H1 (cell line): ENCODE data around the gene OLA1. TPM values are rescaled to one million over a fixed set of nuclear protein-coding genes. Genes with fewer than 3 reads are reported as not detected.

ENCODE experiments used
- CTCF ChIA-PET: fragments of 300-600 bp; sonication (Branson Sonifier 250); formaldehyde crosslinking; loops from one replicate; lab custom pipeline; 2021; ENCODE audit not compliant: partially characterized antibody; lab: Charles Lee
- POLR2A ChIA-PET: fragments of 300-600 bp; sonication (Branson Sonifier 250); formaldehyde crosslinking; loops from one replicate; lab custom pipeline; 2021; ENCODE audit warnings: inconsistent platforms; ENCODE audit not compliant: partially characterized antibody; lab: Charles Lee
- DNase-seq, 2 experiments: peaks; one replicate each; pipeline versions ENCODE4 v3.0.0 to v3.0.0-alpha.2; 2010 to 2022; ENCODE audit warnings: low spot score in 2 of 2, low read depth in 1 of 2, mixed read lengths in 1 of 2
- FAIRE-seq: peaks from 2 replicates; lab custom pipeline; 2011; peaks lifted over from hg19 to GRCh38; lab: Jason Lieb, UNC
- H2AFZ ChIP-seq: 2 replicates; pipeline ENCODE4 v1.8.1; 2012; ENCODE audit warnings: low read length, inconsistent platforms
- H2AK5ac ChIP-seq: 2 replicates; pipeline ENCODE4 v1.6.1; 2013; ENCODE audit warnings: low read depth, low read length
- H2BK120ac ChIP-seq: replicated peaks from 2 replicates; pipeline ENCODE3; 2013; ENCODE audit warnings: low read depth, low read length, inconsistent platforms
- H2BK12ac ChIP-seq: 2 replicates; pipeline ENCODE4 v1.6.1; 2013; ENCODE audit warnings: low read depth, low read length
- H2BK15ac ChIP-seq: 2 replicates; pipeline ENCODE4 v1.6.1; 2013; ENCODE audit warnings: low read length
- H2BK20ac ChIP-seq: 2 replicates; pipeline ENCODE4 v1.6.1; 2013; ENCODE audit warnings: low read length
- H2BK5ac ChIP-seq: 2 replicates; pipeline ENCODE4 v1.6.1; 2013; ENCODE audit warnings: low read depth, low read length
- H3K14ac ChIP-seq: 2 replicates; pipeline ENCODE4 v1.6.1; 2013; ENCODE audit warnings: inconsistent platforms; ENCODE audit not compliant: insufficient read length
- H3K18ac ChIP-seq: 2 replicates; pipeline ENCODE4 v1.6.1; 2013; ENCODE audit warnings: low read length; ENCODE audit errors: extremely low read depth
- H3K23ac ChIP-seq: 2 replicates; pipeline ENCODE4 v1.6.1; 2013; ENCODE audit warnings: inconsistent platforms; ENCODE audit not compliant: insufficient read length
- H3K23me2 ChIP-seq: 2 replicates; pipeline ENCODE4 v1.6.1; 2013; ENCODE audit warnings: low read depth, low read length
- H3K27ac ChIP-seq: 2 replicates; pipeline ENCODE4 v1.6.1; 2011; ENCODE audit warnings: low read depth, low read length, inconsistent platforms
- H3K27me3 ChIP-seq, 4 experiments: replicated peaks in 1 of 4; 1 replicate in 1 of 4; 2 replicates in 3 of 4; pipeline versions ENCODE4 v1.6.1 to v1.8.1; 2011 to 2013; ENCODE audit warnings: low read length in 3 of 4, mild to moderate bottlenecking in 3 of 4, inconsistent platforms in 2 of 4, mixed read lengths in 2 of 4, moderate library complexity in 1 of 4; ENCODE audit not compliant: control insufficient read depth in 3 of 4, insufficient read depth in 3 of 4; ENCODE audit errors: extremely low read depth in 1 of 4
- H3K36me3 ChIP-seq, 4 experiments: 2 replicates each; pipeline versions ENCODE4 v1.6.1 to v1.8.1; 2011 to 2013; ENCODE audit warnings: mild to moderate bottlenecking in 4 of 4, low read length in 3 of 4, moderate library complexity in 2 of 4, control low read depth in 1 of 4, inconsistent platforms in 1 of 4; ENCODE audit not compliant: insufficient read depth in 4 of 4, control insufficient read depth in 2 of 4
- H3K4ac ChIP-seq: replicated peaks from 2 replicates; pipeline ENCODE3; 2013; ENCODE audit warnings: low read length, low read depth, mixed read lengths, inconsistent platforms; ENCODE audit not compliant: insufficient read length
- H3K4me1 ChIP-seq, 4 experiments: replicated peaks in 1 of 4; 1 replicate in 1 of 4; 2 replicates in 3 of 4; pipeline versions ENCODE4 v1.6.1 to v1.8.1; 2011 to 2013; ENCODE audit warnings: low read length in 3 of 4, inconsistent platforms in 2 of 4, mixed read lengths in 1 of 4; ENCODE audit not compliant: insufficient read depth in 4 of 4, control insufficient read depth in 3 of 4
- H3K4me2 ChIP-seq, 2 experiments: 2 replicates each; pipeline versions ENCODE4 v1.6.1 to v1.8.1; 2011 to 2013; ENCODE audit warnings: low read depth in 2 of 2, low read length in 2 of 2, control low read depth in 1 of 2, inconsistent platforms in 1 of 2, mild to moderate bottlenecking in 1 of 2; ENCODE audit not compliant: insufficient read depth in 1 of 2
- H3K4me3 ChIP-seq, 4 experiments: fragments of 200-600, 300-600 bp in 1 of 4; sonication (generic), shearing (Covaris generic), sonication (Bioruptor Twin) in 1 of 4; 2 replicates each; pipeline versions ENCODE4 v1.5.1 to v1.8.1; 2011 to 2016; ENCODE audit warnings: low read length in 4 of 4, low read depth in 3 of 4, control low read depth in 2 of 4, inconsistent platforms in 2 of 4, mild to moderate bottlenecking in 2 of 4, mixed read lengths in 1 of 4, moderate library complexity in 1 of 4; ENCODE audit not compliant: insufficient read depth in 2 of 4; ENCODE audit errors: extremely low read depth in 1 of 4
- H3K56ac ChIP-seq: replicated peaks from 2 replicates; pipeline ENCODE3; 2013; ENCODE audit warnings: low read depth, mild to moderate bottlenecking, mixed read lengths, low read length, inconsistent platforms; ENCODE audit not compliant: insufficient read length
- H3K79me1 ChIP-seq: 2 replicates; pipeline ENCODE4 v1.6.1; 2013; ENCODE audit warnings: low read depth, low read length, control low read depth
- H3K79me2 ChIP-seq, 2 experiments: 2 replicates each; pipeline versions ENCODE4 v1.6.1 to v1.8.1; 2012 to 2013; ENCODE audit warnings: low read length in 2 of 2, mild to moderate bottlenecking in 2 of 2, inconsistent platforms in 1 of 2; ENCODE audit not compliant: insufficient read depth in 2 of 2, control insufficient read depth in 1 of 2
- H3K9ac ChIP-seq, 4 experiments: replicated peaks in 1 of 4; 1 replicate in 1 of 4; 2 replicates in 3 of 4; pipeline versions ENCODE4 v1.6.1 to v1.8.1; 2011 to 2013; ENCODE audit warnings: low read depth in 3 of 4, low read length in 3 of 4, control low read depth in 2 of 4, mild to moderate bottlenecking in 2 of 4, moderate library complexity in 2 of 4, inconsistent platforms in 1 of 4; ENCODE audit errors: extremely low read depth in 1 of 4
- H3K9me3 ChIP-seq, 2 experiments: 2 replicates each; pipeline versions ENCODE4 v1.6.1 to v1.8.1; 2012 to 2013; ENCODE audit warnings: mild to moderate bottlenecking in 2 of 2, moderate library complexity in 2 of 2, control low read depth in 1 of 2, inconsistent platforms in 1 of 2, low read depth in 1 of 2, low read length in 1 of 2, mixed read lengths in 1 of 2; ENCODE audit not compliant: insufficient read depth in 2 of 2
- H4K20me1 ChIP-seq, 2 experiments: replicated peaks in 1 of 2; 2 replicates each; pipeline versions ENCODE3 to v1.8.1; 2011 to 2013; ENCODE audit warnings: inconsistent platforms in 2 of 2, low read length in 2 of 2, mild to moderate bottlenecking in 1 of 2; ENCODE audit not compliant: insufficient read depth in 2 of 2, control insufficient read depth in 1 of 2
- H4K5ac ChIP-seq: 2 replicates; pipeline ENCODE4 v1.6.1; 2013; ENCODE audit warnings: low read length, low read depth, mixed read lengths, inconsistent platforms; ENCODE audit not compliant: insufficient read length
- H4K8ac ChIP-seq: 2 replicates; pipeline ENCODE4 v1.8.0; 2013; ENCODE audit warnings: mild to moderate bottlenecking, moderate library complexity, low read length, inconsistent platforms; ENCODE audit not compliant: insufficient read depth; ENCODE audit errors: extremely low read depth
- H4K91ac ChIP-seq: replicated peaks from 2 replicates; pipeline ENCODE3; 2013; ENCODE audit warnings: low read length, mixed read lengths, inconsistent platforms; ENCODE audit not compliant: insufficient read length
- BACH1 ChIP-seq: IDR thresholded peaks from 2 replicates; pipeline ENCODE4 v1.6.1; 2012; ENCODE audit warnings: low read length, improper control_type of control experiment
- CEBPB ChIP-seq: IDR thresholded peaks from 2 replicates; pipeline ENCODE4 v1.6.1; 2012; ENCODE audit warnings: low read depth, low read length
- CTBP2 ChIP-seq: IDR thresholded peaks from 2 replicates; pipeline ENCODE4 v1.7.0; 2011; ENCODE audit warnings: borderline replicate concordance, mild to moderate bottlenecking, moderate library complexity, mixed read lengths, low read length; ENCODE audit not compliant: insufficient read depth, insufficient read length
- WGBS, 2 experiments: shearing (Covaris generic) in 1 of 2; methylation state at CpG; one replicate each; pipeline versions ENCODE4 v1.1.6 to v1.1.7; 2013 to 2015; ENCODE audit warnings: low lambda C conversion rate in 2 of 2, mixed read lengths in 2 of 2, inconsistent platforms in 1 of 2, low coverage in 1 of 2, missing lambda C conversion rate in 1 of 2; ENCODE audit not compliant: insufficient replicate concordance in 2 of 2, insufficient coverage in 1 of 2, insufficient read length in 1 of 2; ENCODE audit errors: extremely low coverage in 1 of 2, missing lambda C conversion rate in 1 of 2; 5-methylcytosine and 5-hydroxymethylcytosine counted together
- polyA plus RNA-seq, 7 experiments: library from polyadenylated mRNA; depleted of rRNA in 3 of 7; stranded (reverse) in 5 of 7; unstranded in 2 of 7; fragments of >200 nt in 5 of 7; fragments of 200-250 nt in 2 of 7; gene quantifications; 1 replicate in 5 of 7; 2 replicates in 1 of 7; 4 replicates in 1 of 7; pipeline versions ENCODE4 v1.2.1 to v1.2.3, GENCODE V29; 2011 to 2013; ENCODE audit warnings: missing spikeins in 2 of 7, mixed read lengths in 2 of 7
- total RNA-seq: library from RNA; stranded (reverse); fragmentation: NEBNext Ultra II Directional; extraction: Animal tissue kit (Norgen Biotek cat#: 25700); gene quantifications from 2 replicates; pipeline ENCODE4 v1.2.1, GENCODE V29; 2021
- TF ChIP-seq, protein P1 (sequence below), 3 experiments: IDR thresholded peaks; 1 replicate in 2 of 3; 2 replicates in 1 of 3; pipeline versions ENCODE4 v1.5.1 to v1.6.1; 2011; ENCODE audit warnings: low read length in 3 of 3, mild to moderate bottlenecking in 3 of 3, inconsistent platforms in 2 of 3, low read depth in 1 of 3, moderate library complexity in 1 of 3; ENCODE audit not compliant: insufficient read depth in 1 of 3; ENCODE audit errors: control extremely low read depth in 1 of 3

The OLA1 gene
- total and polyA plus RNA-seq, 2 of the 8 experiments (the other 6 are each of a cell fraction or from before 2014, with no cell fraction given): 39.3 to 158 TPM

DNA sequence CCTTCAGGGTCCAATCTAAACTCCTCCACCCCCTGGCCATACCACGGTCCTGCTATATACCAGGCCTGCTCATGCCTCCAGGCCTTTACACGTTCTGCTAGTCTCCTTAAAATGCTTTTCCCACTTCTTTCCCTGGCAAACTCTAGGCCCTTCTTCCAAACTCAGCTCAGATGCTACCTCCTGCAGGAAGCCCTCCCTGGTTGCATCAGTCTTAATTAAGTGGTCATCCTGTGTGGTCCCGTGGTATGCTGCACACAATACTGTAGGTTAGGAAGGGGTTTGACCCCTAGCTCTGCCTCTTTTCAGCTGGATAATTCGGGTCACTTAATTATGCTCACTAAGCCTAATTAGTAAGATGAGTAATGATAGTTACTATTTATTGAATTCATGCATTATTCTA is 197.3 kb downstream of the OLA1 start:
- H2BK20ac ChIP-seq: 0 out of 2 replicates have a peak overlapping the region, but pooled peaks have one; percentile 55
- no peak for FAIRE-seq

More for the DNA sequence above, 197.3 kb downstream of the OLA1 start:
- Histone ChIP-seq H2BK5ac (peak overlapping the region; percentile 64; the same call in 1 of the 2 replicates), H3K9ac (no peak overlapping the region; a peak in 2 of 7 replicates), H2AFZ (no peak overlapping the region), H2BK15ac (no peak overlapping the region), H3K27me3 (no peaks in the 10 kb centered on the region), H3K79me2 (no peaks in the 10 kb centered on the region), H3K14ac (no peak overlapping the region), H2BK12ac (peak overlapping the region; percentile 62), H3K4ac (no peak overlapping the region), H3K9me3 (no peaks in the 10 kb centered on the region), H4K5ac (no peak overlapping the region), H3K79me1 (no peaks in the 10 kb centered on the region), H3K4me1 (peaks cover 4 to 18% (median 14%) of the 10 kb centered on the region in 4 experiments), H3K23me2 (peaks cover 3% of the 10 kb centered on the region; the same call in 1 of the 2 replicates), H3K56ac (no peak overlapping the region), H2AK5ac (no peak overlapping the region), H3K36me3 (no peaks in the 10 kb centered on the region), H3K23ac (no peak overlapping the region), H2BK120ac (no peak overlapping the region), H3K4me3 (no peak overlapping the region), H4K91ac (no peak overlapping the region), H3K18ac (0 out of 2 replicates have a peak overlapping the region, but pooled peaks have one; percentile 38), H4K8ac (no peak overlapping the region), H3K27ac (no peak overlapping the region), H3K4me2 (no peak overlapping the region), H4K20me1 (no peaks in the 10 kb centered on the region)
- WGBS, 2 experiments: 74% methylated on average over 4 of the region's 4 CpGs; no CpG with 5 or more reads in 1 of the 2 experiments
- DNase-seq: no peak
- CTCF ChIA-PET: interaction anchor here (0.6 to 2.8 kb wide), 10 partner anchors 11 to 115 kb away, joined by 3 to 16 read pairs (median 4); no protein-coding TSS in a partner anchor
- TF ChIP-seq CEBPB (peak; percentile 29; the same call in 1 of the 2 replicates), CTBP2 (no peak), BACH1 (no peak)
- TF ChIP-seq, protein P1, sequence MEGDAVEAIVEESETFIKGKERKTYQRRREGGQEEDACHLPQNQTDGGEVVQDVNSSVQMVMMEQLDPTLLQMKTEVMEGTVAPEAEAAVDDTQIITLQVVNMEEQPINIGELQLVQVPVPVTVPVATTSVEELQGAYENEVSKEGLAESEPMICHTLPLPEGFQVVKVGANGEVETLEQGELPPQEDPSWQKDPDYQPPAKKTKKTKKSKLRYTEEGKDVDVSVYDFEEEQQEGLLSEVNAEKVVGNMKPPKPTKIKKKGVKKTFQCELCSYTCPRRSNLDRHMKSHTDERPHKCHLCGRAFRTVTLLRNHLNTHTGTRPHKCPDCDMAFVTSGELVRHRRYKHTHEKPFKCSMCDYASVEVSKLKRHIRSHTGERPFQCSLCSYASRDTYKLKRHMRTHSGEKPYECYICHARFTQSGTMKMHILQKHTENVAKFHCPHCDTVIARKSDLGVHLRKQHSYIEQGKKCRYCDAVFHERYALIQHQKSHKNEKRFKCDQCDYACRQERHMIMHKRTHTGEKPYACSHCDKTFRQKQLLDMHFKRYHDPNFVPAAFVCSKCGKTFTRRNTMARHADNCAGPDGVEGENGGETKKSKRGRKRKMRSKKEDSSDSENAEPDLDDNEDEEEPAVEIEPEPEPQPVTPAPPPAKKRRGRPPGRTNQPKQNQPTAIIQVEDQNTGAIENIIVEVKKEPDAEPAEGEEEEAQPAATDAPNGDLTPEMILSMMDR (IDR thresholded peaks at IDR 0.05; ENCODE audit: control extremely low read depth in 1 of 3, insufficient read depth in 1 of 3, low read depth in 1 of 3, low read length in 3 of 3): 0 out of 4 replicates have a peak, but pooled peaks of 1 of the 3 experiments have one; percentile 0
- POLR2A ChIA-PET: interaction anchor here (1.7 kb wide), 1 partner anchor 11 kb away, joined by 4 read pairs; no protein-coding TSS in a partner anchor
